ENCODE results near the gene CASZ1. TPM values are rescaled to one million over a fixed set of nuclear protein-coding genes. Genes with fewer than 3 reads are reported as not detected.

CASZ1 gene
- total and polyA plus RNA-seq, 10 donors, result 0.73 to 14.5 (median 9.1) TPM

GRCh38 chr1:10677491-10678391 is 118.7 kb downstream of the CASZ1 start:
- H3K27ac ChIP-seq, result no peak overlapping the region
- intact Hi-C loops (cut with DNase I; ENCODE audit: low total_unique reads), result no loop called here
- H3K9me3 ChIP-seq, result no peaks in the 10 kb centered on the region
- no peak overlapping the region for H3K4me3 ChIP-seq
- WGBS, 5 donors, result 82 to 91% (median 86%) methylated on average over 19 to 27 of the region's 27 CpGs
- no peaks in the 10 kb centered on the region for H3K27me3 ChIP-seq (replicated peaks in 1 of 7)
- H3K4me1 ChIP-seq, result peaks cover 0 to 39% (median 8%) of the 10 kb centered on the region in 6 donors
- no peak for DNase-seq
- TF ChIP-seq, protein P1, sequence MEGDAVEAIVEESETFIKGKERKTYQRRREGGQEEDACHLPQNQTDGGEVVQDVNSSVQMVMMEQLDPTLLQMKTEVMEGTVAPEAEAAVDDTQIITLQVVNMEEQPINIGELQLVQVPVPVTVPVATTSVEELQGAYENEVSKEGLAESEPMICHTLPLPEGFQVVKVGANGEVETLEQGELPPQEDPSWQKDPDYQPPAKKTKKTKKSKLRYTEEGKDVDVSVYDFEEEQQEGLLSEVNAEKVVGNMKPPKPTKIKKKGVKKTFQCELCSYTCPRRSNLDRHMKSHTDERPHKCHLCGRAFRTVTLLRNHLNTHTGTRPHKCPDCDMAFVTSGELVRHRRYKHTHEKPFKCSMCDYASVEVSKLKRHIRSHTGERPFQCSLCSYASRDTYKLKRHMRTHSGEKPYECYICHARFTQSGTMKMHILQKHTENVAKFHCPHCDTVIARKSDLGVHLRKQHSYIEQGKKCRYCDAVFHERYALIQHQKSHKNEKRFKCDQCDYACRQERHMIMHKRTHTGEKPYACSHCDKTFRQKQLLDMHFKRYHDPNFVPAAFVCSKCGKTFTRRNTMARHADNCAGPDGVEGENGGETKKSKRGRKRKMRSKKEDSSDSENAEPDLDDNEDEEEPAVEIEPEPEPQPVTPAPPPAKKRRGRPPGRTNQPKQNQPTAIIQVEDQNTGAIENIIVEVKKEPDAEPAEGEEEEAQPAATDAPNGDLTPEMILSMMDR (IDR thresholded peaks at IDR 0.05 in 8 of 11, conservative IDR thresholded peaks at IDR 0.05 in 3 of 11), result no peak
- TF ChIP-seq POLR2A (IDR thresholded peaks at IDR 0.05) (no peak), POLR2AphosphoS5 (IDR thresholded peaks at IDR 0.05) (no peak)
- H3K36me3 ChIP-seq, result no peaks in the 10 kb centered on the region

- no peaks in the 10 kb centered on the region for H3K27me3 ChIP-seq (replicated peaks in 1 of 7)
- peaks cover 0 to 39% (median 8%) of the 10 kb centered on the region in 6 donors for H3K4me1 ChIP-seq
- H3K27ac ChIP-seq, result no peak overlapping the region
- WGBS, 5 donors, result 82 to 90% (median 85%) methylated on average over 12 to 13 of the region's 13 CpGs
- no peak for DNase-seq
- H3K4me3 ChIP-seq, result no peak overlapping the region
- TF ChIP-seq, protein P1 (IDR thresholded peaks at IDR 0.05 in 8 of 11, conservative IDR thresholded peaks at IDR 0.05 in 3 of 11), result no peak
- TF ChIP-seq POLR2A (IDR thresholded peaks at IDR 0.05) (no peak), POLR2AphosphoS5 (IDR thresholded peaks at IDR 0.05) (no peak)
- H3K36me3 ChIP-seq, result no peaks in the 10 kb centered on the region
- intact Hi-C loops (cut with DNase I; ENCODE audit: low total_unique reads), result no loop called here
- no peaks in the 10 kb centered on the region for H3K9me3 ChIP-seq
Measured at GRCh38 chr1:10676963-10677362, 119.5 kb downstream of the CASZ1 start.

DNA sequence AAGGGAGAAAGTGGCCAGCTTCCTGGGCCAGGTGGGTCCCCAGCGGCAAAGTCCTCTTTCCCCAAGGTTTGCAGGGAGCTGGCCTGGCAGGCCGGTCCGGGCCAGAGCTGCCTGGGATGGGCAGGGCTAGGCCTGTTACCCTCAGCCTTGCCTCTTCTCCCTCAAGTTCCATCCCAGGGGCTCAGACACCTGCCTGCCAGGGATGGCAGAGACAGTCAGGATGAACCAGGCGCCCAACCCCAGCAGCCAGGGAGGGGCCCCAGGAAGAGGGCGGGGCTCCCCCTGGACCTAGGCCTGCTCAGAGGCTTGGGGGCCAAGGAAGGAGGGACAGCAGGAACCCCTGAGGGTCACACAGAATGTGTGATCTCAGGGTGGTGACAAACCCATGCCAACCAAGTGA is 120.6 kb downstream of the CASZ1 start:
- H3K4me3 ChIP-seq, result no peak overlapping the region
- intact Hi-C loops (cut with DNase I; ENCODE audit: low total_unique reads), result no loop called here

More for the DNA sequence above, 120.6 kb downstream of the CASZ1 start:
- Histone ChIP-seq H3K27me3 (replicated peaks in 1 of 7) (peaks cover 0 to 3% (median 0%) of the 10 kb centered on the region in 7 donors), H3K9me3 (no peaks in the 10 kb centered on the region), H3K36me3 (no peaks in the 10 kb centered on the region), H3K4me1 (peaks cover 0 to 49% (median 8%) of the 10 kb centered on the region in 6 donors), H3K27ac (no peak overlapping the region)
- no peak for DNase-seq
- TF ChIP-seq POLR2AphosphoS5 (IDR thresholded peaks at IDR 0.05) (no peak), POLR2A (IDR thresholded peaks at IDR 0.05) (no peak)
- TF ChIP-seq, protein P1 (IDR thresholded peaks at IDR 0.05 in 8 of 11, conservative IDR thresholded peaks at IDR 0.05 in 3 of 11), result no peak
- 70 to 97% (median 92%) methylated on average over 1 to 5 of the region's 5 CpGs for WGBS, 5 donors

Measured in spleen (tissue), 11 donors.